Neural cell (in vitro differentiated cells): Measurements from ENCODE around the gene FRMD4A.

ENCODE experiments used
- EP300 ChIP-seq: fragments of 450-650 bp; conservative IDR thresholded peaks from 2 replicates; pipeline ENCODE4 v1.6.1; 2014; ENCODE audit warnings: antibody characterized with exemption, mild to moderate bottlenecking, moderate library complexity; ENCODE audit not compliant: poor library complexity, severe bottlenecking
- EZH2 ChIP-seq: fragments of 200-600, 300-800 bp; shearing (Covaris generic), sonication (generic); IDR thresholded peaks from 2 replicates; pipeline ENCODE4 v1.6.1; 2014; ENCODE audit warnings: antibody characterized with exemption, low read length, borderline replicate concordance, mild to moderate bottlenecking; ENCODE audit not compliant: insufficient read depth, poor library complexity, severe bottlenecking
- POLR2AphosphoS5 ChIP-seq: IDR thresholded peaks from 2 replicates; pipeline ENCODE4 v1.6.1; 2012
- RAD21 ChIP-seq: fragments of 450-650 bp; conservative IDR thresholded peaks from 2 replicates; pipeline ENCODE4 v1.6.1; 2014; ENCODE audit warnings: antibody characterized with exemption, mild to moderate bottlenecking, moderate library complexity
- TAF1 ChIP-seq: IDR thresholded peaks from 2 replicates; pipeline ENCODE4 v1.6.1; 2012; ENCODE audit warnings: low read depth
- TF ChIP-seq, protein P1 (sequence below): fragments of 450-650 bp; IDR thresholded peaks from 2 replicates; pipeline ENCODE4 v1.5.1; 2014; ENCODE audit warnings: antibody characterized with exemption, mild to moderate bottlenecking, moderate library complexity; ENCODE audit not compliant: poor library complexity, severe bottlenecking
- TF ChIP-seq, protein P2 (sequence below): IDR thresholded peaks from 2 replicates; pipeline ENCODE4 v1.6.1; 2012; ENCODE audit warnings: borderline replicate concordance

DNA sequence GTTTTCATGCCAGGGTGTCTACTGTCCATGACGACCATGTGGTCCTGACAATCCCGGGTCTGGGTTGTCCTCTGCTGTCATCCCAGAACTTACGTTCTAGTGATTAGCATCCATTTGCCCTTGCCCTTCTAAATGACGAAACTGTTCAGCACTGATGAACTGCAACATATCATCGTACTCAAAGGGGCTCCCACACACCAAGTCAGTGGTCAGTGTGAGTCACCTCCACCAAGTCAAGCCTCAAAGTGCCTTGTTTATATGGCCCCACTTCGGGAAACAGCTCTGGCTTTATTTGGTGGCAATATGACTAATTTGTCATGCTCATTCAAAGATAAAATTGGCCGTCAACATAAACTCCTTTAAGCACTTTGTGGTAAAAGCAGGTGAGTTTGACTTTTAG is 110.7 kb downstream of the FRMD4A start:
- TF ChIP-seq, protein P1, sequence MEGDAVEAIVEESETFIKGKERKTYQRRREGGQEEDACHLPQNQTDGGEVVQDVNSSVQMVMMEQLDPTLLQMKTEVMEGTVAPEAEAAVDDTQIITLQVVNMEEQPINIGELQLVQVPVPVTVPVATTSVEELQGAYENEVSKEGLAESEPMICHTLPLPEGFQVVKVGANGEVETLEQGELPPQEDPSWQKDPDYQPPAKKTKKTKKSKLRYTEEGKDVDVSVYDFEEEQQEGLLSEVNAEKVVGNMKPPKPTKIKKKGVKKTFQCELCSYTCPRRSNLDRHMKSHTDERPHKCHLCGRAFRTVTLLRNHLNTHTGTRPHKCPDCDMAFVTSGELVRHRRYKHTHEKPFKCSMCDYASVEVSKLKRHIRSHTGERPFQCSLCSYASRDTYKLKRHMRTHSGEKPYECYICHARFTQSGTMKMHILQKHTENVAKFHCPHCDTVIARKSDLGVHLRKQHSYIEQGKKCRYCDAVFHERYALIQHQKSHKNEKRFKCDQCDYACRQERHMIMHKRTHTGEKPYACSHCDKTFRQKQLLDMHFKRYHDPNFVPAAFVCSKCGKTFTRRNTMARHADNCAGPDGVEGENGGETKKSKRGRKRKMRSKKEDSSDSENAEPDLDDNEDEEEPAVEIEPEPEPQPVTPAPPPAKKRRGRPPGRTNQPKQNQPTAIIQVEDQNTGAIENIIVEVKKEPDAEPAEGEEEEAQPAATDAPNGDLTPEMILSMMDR, result no peak
- TF ChIP-seq POLR2AphosphoS5 (no peak), TAF1 (no peak), RAD21 (no peak), EZH2 (no peak), EP300 (no peak)
- TF ChIP-seq, protein P2, sequence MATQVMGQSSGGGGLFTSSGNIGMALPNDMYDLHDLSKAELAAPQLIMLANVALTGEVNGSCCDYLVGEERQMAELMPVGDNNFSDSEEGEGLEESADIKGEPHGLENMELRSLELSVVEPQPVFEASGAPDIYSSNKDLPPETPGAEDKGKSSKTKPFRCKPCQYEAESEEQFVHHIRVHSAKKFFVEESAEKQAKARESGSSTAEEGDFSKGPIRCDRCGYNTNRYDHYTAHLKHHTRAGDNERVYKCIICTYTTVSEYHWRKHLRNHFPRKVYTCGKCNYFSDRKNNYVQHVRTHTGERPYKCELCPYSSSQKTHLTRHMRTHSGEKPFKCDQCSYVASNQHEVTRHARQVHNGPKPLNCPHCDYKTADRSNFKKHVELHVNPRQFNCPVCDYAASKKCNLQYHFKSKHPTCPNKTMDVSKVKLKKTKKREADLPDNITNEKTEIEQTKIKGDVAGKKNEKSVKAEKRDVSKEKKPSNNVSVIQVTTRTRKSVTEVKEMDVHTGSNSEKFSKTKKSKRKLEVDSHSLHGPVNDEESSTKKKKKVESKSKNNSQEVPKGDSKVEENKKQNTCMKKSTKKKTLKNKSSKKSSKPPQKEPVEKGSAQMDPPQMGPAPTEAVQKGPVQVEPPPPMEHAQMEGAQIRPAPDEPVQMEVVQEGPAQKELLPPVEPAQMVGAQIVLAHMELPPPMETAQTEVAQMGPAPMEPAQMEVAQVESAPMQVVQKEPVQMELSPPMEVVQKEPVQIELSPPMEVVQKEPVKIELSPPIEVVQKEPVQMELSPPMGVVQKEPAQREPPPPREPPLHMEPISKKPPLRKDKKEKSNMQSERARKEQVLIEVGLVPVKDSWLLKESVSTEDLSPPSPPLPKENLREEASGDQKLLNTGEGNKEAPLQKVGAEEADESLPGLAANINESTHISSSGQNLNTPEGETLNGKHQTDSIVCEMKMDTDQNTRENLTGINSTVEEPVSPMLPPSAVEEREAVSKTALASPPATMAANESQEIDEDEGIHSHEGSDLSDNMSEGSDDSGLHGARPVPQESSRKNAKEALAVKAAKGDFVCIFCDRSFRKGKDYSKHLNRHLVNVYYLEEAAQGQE, result no peak
